HG02571 (cell line): ENCODE data around the gene HDAC4.
"Not testable (repeated sequence)": the region's sequence is repeated elsewhere in the genome, so short reads cannot be mapped to it uniquely, and the experiment has no call there.

Experiments used
- ATAC-seq: cut with Tn5 transposase; IDR thresholded peaks from one replicate; pipeline ENCODE4 v1.9.1; 2021; ENCODE audit warnings: mild to moderate bottlenecking, moderate library complexity; ENCODE audit not compliant: unreplicated experiment

Gene HDAC4

DNA sequence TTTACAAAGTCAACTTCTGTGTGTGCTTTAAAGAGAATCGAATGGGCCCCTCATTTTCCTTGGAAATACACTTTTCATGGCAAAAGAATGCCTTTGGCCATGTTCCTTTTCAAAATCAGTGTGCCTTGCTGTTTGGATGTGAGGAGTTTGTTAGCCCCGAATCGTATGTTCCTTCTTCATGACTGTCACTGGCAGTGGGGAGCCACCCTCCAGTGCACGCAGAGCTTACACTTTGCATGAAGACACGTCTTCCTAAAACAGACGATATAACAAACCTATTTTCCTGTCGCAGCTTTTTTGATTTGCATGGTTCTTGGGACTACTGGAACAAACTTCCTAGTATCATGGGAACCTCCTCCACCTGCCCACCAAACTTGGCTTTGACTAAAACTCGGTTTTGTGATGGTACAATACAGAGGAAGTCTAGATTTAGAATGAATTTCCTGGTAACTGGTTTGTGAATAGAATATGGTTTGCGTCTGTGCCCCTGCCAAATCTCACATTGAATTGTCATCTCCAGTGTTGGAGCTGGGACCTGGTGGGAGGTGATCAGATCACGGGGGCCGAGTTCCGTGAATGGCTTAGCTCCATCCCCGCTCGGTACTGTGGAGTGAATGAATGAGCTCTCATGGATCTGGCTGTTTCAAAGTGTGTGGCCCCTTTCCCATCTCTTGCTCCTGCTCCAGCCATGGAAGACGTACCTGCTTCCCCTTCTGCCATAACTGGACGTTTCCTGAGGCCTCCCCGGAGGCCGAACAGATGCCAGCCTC lies 358.1 kb downstream of the HDAC4 start:
- ATAC-seq, result no peak

DNA sequence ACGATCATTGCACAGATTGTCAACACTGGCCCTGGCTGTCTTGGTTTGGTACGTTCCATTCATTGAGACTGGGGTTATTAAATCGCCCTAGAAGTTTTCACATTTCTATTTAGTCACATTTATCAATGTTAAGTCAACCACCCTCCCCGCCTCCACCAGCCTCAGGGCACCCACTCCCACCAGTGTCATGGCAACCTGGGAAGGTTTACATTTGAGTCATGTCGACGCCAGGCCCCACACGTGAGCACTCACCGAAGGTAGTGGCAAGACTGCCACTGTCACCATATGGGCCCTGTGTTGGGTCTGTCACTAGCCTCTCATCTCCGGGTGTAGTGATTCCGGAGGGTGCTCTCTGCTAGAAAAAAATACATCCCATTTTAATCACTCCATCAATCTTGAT lies 358.8 kb downstream of the HDAC4 start:
- no peak for ATAC-seq

DNA sequence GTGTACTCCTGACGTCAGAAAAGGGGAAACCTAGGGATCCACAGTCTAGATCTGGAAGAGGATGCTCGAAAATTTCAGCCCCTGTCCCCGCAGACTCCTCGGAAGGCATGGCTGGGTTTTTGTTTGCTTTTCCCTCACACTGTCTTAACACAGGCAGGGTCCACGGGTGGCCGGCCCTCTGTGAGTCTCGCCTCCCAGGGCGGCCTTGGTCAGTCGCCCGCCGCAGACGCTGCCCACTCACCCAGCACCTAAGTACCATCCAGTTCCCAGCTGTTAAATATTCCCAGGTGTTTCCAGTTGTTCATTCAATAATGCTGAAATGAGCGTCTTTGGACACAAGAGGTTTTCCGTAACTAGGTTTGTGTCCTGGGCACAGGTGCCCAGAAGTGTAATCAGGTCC lies 359.8 kb downstream of the HDAC4 start:
- ATAC-seq, result no peak

DNA sequence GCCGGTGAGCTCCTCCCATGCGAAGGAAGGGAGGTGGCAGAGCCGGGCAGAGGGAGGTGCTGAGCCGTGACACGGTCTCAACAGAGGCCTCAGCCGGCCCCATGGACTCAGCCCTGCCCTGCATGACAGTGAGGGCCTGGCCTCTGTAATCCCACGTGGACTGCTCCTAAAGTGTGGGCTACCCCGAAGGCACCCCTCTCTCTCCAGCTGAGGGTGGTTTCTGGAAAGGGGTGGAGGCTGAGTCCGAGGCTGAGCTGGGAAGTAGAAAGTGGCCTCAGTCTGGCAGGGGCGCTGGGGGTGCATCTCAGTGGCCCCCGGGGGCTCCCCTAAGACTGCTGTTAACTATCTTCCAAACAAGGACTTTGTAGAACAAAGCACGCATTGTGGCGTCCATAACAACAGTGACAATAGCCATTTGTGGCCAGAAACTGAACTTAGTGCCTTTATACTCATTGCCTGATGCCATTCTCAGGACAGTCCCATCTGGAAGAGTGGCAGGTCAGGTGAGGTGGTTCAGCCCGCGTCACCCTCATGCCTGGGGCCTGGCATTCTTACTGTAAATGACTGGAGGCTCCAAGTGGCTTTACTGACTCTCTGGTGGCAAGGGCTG lies 360.6 kb downstream of the HDAC4 start:
- no peak for ATAC-seq

DNA sequence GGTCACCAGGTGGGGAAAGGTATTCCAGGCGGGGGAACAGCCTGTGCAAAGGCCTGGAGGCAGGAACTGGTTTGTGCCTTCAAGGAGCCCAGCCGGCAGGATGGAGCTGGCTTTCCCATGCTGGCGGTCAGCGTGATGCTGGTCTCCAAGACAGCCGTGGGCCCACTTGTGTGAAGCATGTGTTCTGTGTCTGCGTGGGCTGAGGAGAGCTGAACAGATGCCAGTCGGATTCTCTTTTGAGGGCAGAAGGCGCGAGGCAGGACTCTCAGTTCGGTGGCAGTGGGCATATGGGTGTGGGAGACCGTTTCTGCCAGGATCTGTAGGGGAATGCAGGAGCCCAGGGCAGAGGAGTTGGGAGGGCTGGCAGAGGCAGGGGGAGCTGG lies 361.4 kb downstream of the HDAC4 start:
- no peak for ATAC-seq

DNA sequence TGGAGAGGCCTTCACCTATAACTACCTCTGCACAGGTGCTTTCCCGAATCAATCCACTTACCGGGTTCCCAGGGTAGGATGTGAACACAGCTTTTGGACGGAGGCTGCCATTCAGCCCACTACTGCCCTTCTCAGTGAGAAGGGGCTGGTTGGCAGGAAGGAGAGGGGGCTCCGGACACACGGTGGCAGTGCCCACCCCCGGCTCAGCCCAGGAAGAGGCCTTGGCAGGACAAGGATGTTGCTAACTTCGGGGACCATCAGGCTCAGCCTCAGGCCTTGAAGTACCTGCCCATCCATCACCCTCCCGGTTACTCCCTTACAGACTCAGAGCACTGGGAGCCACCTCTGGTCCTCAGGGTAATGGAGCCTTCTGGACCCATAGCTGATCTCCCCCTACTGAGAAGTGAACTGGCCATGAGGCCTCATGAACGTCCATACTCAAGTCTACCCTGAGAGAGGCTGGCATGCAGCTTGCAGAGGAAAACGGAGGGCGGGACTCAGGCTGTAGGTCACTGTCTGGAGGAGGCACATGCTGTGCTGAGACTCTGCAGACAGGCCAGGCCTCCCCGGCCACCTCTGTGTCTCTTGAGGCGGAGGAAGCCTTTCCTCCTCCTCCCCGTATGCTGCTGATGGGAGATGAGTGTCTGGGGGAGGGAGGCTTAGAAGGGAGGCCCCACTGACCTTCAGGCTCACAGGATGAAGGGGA lies 361.9 kb downstream of the HDAC4 start:
- ATAC-seq, result no peak

DNA sequence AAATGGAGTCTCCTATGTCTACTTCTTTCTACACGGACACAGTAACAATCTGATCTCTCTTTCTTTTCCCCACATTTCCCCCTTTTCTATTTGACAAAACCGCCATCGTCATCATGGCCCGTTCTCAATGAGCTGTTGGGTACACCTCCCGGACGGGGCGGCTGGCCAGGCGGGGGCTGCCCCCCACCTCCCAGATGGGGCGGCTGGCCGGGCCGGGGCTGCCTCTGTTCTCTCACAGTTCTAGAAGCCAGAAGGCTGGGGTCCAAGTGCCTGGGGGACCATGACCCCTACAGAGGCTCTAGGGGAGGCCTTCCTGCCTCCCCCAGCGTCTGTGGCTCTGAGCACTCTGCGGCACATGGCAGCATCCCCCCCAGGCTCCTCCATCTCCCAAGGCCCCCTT lies 362.5 kb downstream of the HDAC4 start:
- ATAC-seq, result not testable (repeated sequence)

DNA sequence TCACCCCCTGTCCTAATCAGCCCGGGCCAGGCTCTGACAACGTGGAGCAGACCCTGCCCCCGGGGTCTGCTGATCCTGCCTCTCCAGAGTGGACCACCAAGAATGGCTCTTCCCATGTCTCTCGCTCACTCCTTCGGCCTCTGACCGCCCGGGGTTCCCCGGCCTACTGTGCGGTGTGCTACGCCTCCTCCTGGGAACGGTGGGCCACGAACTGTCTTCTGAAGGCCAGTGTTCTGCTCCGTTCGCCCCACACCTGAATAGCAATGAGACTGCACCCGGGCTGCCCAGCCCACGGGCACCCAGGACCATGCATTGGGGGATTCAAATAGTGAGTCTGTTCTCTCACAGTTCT lies 363.3 kb downstream of the HDAC4 start:
- ATAC-seq, result no peak

DNA sequence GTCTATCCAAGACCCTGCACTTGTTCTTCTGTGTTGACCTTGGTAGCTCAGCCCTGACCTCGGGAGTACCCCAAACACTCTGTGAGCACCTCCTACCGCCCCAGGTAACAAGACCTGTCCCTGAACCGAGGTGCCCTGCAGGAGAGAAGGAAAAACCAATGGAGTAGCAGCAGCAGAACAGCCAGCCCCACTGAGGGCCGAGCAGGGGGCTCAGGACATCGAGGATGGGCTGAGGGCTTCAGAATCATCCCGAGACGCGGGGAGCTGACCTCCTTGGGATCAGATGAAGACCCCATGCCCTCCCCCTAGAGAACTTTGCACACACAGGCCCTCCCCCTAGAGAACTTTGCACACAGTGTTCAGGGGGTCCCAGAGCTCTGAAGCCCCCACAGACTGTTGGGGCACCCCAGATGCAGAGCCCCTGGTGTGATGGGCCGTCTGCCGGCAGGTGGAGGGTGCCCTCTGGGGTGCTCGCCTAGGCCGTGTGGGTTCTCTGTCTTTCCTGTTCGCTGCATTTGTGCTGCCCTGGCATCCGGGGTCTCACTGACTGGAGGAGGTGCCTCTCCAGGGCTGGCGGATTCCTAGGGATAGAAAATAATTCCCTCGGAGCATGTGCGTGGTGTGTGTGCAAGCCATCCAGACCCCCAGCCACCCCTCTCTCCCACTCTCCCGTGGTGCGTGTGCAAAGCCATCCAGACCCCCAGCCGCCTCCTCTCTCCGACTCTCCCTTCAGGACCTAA lies 363.8 kb downstream of the HDAC4 start:
- ATAC-seq, result no peak

DNA sequence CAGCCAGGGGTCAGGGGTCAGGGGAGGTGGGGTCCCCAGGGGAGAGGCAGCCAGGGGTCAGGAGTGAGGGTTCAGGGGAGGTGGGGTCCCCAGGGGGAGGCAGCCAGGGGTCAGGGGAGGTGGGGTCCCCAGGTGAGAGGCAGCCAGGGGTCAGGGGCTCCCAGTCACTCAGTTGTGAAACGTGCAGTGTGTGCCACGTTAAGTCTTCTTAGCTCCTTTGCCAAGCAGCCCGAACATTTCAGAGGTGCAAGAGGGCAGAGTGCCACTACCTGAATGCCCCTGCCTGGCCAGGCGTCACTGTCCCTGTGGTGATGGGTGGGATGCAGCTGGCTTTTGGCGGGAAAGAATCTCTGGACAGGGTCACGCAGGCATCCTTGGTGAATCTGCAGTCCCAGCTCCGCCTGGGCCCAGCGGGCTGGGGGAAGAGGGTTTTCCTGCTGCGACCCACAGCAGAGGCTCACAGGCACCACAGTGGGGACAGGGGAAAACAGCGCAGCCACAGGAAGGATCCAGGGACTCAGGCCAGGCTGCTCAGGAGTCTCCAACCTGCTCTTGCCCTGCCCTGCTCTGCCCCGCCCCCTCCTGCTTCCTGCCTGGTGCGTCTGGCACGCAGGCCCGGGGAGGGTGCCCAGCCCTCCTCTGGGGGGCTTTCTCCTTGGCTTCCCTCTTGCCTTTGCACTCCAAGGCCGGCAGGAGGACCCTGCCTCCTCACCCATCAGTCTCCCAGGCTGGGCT lies 364.7 kb downstream of the HDAC4 start:
- no peak for ATAC-seq

DNA sequence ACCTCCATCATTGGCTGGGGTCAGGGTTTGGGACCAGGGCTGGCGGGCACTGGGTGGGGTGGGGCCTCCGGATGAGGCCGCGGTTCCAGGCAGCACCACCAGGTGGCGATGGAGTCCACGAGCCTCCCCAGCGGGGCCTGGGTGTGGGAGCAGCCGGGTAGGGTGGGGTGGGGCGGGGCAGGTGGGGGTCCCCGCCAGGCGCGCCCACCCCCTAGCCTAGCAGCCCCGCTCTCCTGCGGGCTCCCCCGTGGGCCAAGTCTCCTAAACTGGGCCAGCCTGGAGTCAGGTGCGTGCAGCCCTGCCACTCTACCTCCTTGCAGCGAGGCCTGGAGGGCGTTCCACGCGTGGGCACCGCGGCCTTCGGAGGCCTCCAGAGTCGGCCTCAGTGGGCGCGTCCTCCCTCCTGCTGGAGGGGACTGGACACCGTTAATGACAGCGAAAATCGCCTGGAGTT lies 365.4 kb downstream of the HDAC4 start:
- no peak for ATAC-seq

DNA sequence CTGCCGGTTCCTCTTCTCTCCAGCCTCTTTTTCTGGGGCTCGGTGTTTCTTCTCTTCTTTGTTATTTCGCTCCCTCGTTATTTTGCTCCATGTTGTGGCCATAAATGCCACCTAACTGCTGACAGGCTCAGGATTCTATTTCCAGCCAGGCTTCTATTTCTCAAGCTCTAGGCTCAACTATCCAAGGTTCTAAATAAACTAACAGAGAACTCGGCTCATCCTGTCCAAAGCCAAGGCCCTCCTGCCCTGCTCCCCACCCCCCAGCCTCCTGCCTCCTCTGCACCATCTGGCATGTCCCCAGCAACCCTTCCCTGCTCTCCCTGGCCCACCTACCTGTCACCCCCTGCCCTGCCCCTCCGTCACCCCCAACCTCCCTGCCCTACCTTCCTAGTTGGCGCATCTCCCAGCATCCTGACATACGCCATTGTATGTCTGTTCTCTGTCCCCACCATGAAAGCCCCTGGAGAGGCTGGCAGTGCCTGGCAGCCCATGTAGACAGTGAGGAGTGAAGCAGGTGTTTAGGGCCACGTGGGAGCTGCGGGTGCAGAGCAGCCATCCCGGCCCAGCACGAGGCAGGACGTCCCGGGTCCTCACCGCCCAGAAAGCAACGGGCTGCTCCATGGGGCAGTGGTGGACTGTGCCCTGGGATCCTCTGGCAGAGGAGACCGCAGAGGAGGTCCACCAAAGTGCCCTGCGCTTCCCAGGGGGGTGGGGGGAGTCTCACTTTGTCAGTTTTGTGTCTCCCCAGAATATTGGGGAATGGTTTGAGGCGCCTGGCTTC lies 366.1 kb downstream of the HDAC4 start:
- ATAC-seq, result no peak

DNA sequence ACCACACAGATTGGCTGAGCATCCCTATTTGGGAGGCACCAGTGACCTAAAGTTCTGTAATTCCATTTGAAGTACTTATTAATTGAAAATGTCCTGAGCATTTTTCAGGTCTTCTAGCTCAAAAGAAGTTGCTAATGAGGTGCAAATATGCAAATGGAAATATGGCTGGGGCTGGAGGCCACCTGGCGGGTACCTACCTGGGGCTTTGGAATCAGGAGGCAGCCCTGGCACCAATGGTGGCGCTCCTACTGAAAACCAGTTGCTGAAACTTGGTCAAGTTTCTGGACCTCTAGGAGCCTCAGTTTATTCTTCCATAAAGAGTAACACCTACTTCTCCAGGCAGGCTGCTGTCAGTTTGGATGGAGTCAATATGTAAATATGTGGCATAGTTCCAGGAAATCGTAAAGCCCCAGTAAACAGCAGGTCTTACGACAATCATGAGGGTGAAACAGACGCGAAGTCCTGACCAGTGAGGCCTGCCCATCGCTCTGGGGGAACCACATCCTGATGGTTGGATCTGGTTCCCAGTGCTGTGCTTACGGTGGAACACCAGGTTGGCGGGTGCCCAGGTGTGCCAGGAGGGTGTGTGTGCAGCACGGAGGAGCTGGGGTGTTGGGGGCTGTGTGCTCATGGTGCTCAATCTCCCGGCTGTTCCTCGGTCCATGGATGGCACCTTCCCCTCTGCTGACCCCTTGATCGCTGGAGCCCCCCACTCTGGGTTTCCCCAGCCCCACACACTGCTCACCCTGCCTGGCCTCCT lies 366.8 kb downstream of the HDAC4 start:
- ATAC-seq, result no peak

DNA sequence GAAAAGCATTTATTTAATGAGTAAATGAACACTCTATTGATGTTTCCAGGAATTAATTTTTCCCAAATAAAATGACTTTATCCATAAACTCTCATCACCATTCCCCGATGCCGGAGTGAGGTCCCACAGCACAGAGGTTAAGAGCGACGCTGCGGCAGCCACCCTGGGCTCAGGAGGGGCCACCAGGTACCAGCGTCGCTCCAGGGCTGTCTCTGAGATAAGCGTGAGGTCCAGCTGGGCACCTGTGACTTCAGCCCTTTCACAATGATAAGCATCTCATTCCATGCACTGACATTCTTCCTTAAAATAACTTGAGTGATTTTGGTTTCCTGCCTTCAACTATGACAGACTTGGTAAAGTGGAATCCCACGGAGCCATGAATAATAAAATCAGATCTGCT lies 370.9 kb downstream of the HDAC4 start:
- no peak for ATAC-seq

DNA sequence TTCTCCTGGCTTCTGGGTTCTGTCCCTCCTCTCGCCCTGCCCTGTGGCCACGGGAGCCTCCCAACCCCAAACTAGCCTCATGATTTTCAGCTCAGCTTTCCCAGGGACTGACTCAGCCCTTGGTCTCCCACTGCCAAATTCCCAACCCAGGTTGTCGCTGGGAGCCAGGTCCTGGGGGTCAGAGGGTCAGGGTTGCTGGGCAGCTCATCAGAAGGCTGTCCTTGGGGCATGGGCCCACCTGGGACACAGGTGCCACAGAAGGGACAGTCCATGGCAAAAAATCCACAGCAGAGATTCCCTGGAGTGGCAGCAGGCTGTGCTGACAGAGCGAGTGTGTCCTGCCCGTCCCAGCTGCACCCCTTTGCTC lies 372.6 kb downstream of the HDAC4 start:
- ATAC-seq, result no peak

DNA sequence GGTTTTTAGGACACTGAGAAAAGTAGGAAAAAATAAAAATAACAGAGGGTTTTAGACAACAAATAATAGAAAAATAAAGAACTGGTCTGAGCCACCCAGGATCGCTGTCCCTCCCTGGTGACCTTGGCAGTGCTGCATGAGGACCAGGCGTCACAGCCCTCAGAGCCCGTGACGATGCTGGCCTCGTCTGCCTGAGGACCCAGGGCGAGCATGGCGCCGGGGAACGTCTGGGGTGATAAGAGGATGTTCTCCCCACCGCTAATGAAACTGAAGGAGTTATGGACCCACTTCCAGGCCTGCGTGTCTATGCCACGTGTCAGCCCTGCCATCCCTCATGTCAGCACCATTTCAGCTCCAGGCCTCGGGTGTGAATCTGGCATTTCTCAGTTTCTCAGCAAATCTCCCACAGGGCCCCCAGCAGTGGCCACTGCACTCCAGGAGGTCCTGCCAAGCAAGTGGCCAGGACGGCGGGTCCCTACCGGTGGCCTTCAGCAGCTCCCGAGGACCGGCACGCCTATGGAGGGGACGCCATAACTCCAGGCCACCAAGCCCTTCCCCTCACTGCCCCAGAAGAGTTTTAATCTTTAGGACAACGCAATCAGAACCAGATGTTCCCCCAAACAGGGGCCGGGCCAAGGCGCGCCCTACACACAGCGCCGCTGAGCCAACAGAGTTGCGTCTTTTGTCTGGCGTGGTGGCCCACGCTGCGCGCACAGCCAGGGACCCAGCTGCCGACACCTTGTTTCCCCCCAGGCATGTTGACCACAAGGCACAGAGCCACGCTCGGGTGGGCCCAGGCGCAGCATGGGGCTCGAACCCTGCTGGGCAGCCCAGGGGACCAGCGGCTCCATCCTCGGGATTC lies 373.2 kb downstream of the HDAC4 start:
- ATAC-seq, result no peak

DNA sequence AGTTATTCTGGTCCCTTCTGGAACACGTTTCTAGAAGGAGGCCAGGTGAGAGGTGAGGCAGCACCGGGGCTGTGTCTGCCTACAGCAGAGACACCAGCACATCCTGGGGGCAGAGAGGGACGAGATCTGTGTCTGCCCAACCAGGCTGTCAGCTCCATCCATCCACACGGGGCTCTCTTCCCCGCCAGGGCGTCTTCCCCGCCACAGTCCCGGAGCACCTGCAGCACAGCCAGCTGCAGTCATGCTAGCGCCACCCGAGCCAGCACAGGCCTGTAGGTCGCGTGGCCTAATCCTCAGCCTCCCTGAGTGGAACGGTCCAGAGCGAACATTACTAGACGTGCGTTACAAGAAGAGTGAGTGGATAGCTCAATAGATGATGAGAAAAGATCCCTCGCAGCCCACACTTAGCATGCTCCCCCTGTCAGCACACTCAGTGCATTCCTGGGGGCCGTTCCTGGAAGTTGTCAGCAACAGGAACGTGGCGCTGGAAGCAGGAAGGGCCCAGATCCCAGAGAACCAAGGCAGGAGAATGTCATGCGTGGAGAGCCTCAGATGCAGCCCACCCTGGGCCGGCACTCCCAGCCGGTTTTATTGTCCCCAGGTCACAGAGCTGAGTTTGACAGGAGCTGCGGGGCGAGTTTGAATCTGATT lies 374.0 kb downstream of the HDAC4 start:
- no peak for ATAC-seq

DNA sequence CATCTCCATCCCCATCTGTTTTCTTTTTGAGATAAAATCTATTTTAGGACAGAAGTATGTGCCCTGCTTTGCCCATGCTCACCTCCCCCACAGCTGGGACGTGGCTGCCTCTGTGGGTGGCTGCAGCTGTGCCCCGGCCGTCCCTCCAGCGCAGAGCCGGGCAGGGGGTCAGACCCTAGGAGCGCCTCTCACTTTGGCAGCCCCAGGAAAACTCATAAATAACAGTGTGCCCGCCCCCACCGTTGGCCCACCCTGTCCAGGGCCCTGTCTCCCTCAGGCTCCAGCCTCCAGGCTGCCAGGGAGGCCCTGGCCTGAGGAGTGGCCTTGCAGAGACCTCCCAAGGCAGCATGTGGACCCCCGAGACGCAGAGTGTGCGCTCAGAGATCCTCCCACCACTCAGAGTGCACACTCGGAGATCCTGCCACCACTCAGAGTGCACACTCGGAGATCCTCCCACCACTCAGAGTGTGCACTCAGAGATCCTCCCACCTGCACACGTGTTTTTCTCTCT lies 374.8 kb downstream of the HDAC4 start:
- no peak for ATAC-seq
